ENCODE results near the gene P2RX4.
"Not testable (repeated sequence)": the region's sequence is repeated elsewhere in the genome, so short reads cannot be mapped to it uniquely, and the experiment has no call there.

P2RX4 gene

GRCh38 chr12:121279071-121279375 lies 69.1 kb downstream of the P2RX4 start:
- DNase-seq (ENCODE audit: low read depth), result peak; percentile 66

- DNase-seq (ENCODE audit: low read depth), result no peak
Observed at GRCh38 chr12:121279507-121279915, 69.6 kb downstream of the P2RX4 start.

- not testable (repeated sequence) for DNase-seq (ENCODE audit: low read depth)
Observed at GRCh38 chr12:121280531-121280930, 70.6 kb downstream of the P2RX4 start.

GRCh38 chr12:121281116-121281515 lies 71.2 kb downstream of the P2RX4 start:
- not testable (repeated sequence) for DNase-seq (ENCODE audit: low read depth)

- DNase-seq (ENCODE audit: low read depth), result no peak
Observed at GRCh38 chr12:121282072-121282742, 72.3 kb downstream of the P2RX4 start.

- not testable (repeated sequence) for DNase-seq (ENCODE audit: low read depth)
Observed at GRCh38 chr12:121282910-121283309, 73.0 kb downstream of the P2RX4 start.

GRCh38 chr12:121283388-121283787 lies 73.5 kb downstream of the P2RX4 start:
- DNase-seq (ENCODE audit: low read depth), result no peak
